GM18907 (cell line): ENCODE measurements around the gene CELSR1.
"Not testable (repeated sequence)": the region's sequence is repeated elsewhere in the genome, so short reads cannot be mapped to it uniquely, and the experiment has no call there.

Source experiments
- ATAC-seq: cut with Tn5 transposase; IDR thresholded peaks from one replicate; pipeline ENCODE4 v1.9.1; 2021; ENCODE audit warnings: mild to moderate bottlenecking, moderate library complexity; ENCODE audit not compliant: unreplicated experiment

CELSR1 gene

GRCh38 chr22:46533070-46533833 is 4.2 kb downstream of the CELSR1 start:
- no peak for ATAC-seq

GRCh38 chr22:46532416-46532815 is 5.0 kb downstream of the CELSR1 start:
- ATAC-seq: no peak

- ATAC-seq: no peak
Observed at GRCh38 chr22:46531581-46532175, 5.7 kb downstream of the CELSR1 start.

GRCh38 chr22:46528121-46528610 is 9.3 kb downstream of the CELSR1 start:
- ATAC-seq: no peak

- ATAC-seq: no peak
Observed at GRCh38 chr22:46526244-46526839, 11.1 kb downstream of the CELSR1 start.

GRCh38 chr22:46525389-46526243 is 11.8 kb downstream of the CELSR1 start:
- ATAC-seq: no peak

GRCh38 chr22:46524203-46524740 is 13.1 kb downstream of the CELSR1 start:
- no peak for ATAC-seq

GRCh38 chr22:46522797-46523196 is 14.6 kb downstream of the CELSR1 start:
- no peak for ATAC-seq

GRCh38 chr22:46521994-46522393 is 15.4 kb downstream of the CELSR1 start:
- no peak for ATAC-seq

GRCh38 chr22:46520880-46521279 is 16.5 kb downstream of the CELSR1 start:
- ATAC-seq: no peak

GRCh38 chr22:46519377-46519776 is 18.0 kb downstream of the CELSR1 start:
- no peak for ATAC-seq

GRCh38 chr22:46518542-46519325 is 18.7 kb downstream of the CELSR1 start:
- no peak for ATAC-seq

- ATAC-seq: no peak
Observed at GRCh38 chr22:46518038-46518437, 19.4 kb downstream of the CELSR1 start.

GRCh38 chr22:46517255-46517761 is 20.1 kb downstream of the CELSR1 start:
- ATAC-seq: no peak

- no peak for ATAC-seq
Observed at GRCh38 chr22:46516638-46517037, 20.8 kb downstream of the CELSR1 start.

- not testable (repeated sequence) for ATAC-seq
Observed at GRCh38 chr22:46516112-46516487, 21.3 kb downstream of the CELSR1 start.

GRCh38 chr22:46515208-46516111 is 22.0 kb downstream of the CELSR1 start:
- no peak for ATAC-seq

- no peak for ATAC-seq
Observed at GRCh38 chr22:46514592-46515207, 22.7 kb downstream of the CELSR1 start.
